HUDEP-2 (cell line): ENCODE data around the gene AFDN.

Experiments used
- DNase-seq, 76 experiments: peaks; one replicate each; lab custom pipeline; 2025; ENCODE audit not compliant: unreplicated experiment in 76 of 76; lab: John Stamatoyannopoulos, UW

The AFDN gene

GRCh38 chr6:167941822-167942221 is 115.1 kb downstream of the AFDN start:
- DNase-seq: no peak

DNA sequence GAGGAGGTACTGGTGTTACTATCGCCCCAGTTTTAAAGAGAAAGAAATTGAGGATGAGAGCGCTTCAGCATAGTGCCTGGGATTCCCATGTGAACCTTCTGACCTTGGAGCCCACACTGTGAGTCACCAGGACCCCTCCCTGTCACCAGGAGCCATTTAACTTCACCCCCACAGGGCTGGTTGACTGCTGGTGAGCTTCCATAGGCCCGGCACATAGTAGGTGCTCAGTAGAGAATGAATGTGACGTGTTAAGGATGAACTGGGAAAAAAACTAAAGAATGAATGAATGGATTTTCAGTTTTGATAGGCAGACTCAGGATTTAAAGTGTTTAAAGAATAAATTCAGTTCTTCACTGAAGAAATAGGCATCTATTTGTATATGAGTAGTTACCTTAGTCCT is 117.4 kb downstream of the AFDN start:
- DNase-seq: no peak

- no peak for DNase-seq
Observed at GRCh38 chr6:167946007-167946406, 119.3 kb downstream of the AFDN start.

GRCh38 chr6:167946604-167947003 is 119.9 kb downstream of the AFDN start:
- no peak for DNase-seq

DNA sequence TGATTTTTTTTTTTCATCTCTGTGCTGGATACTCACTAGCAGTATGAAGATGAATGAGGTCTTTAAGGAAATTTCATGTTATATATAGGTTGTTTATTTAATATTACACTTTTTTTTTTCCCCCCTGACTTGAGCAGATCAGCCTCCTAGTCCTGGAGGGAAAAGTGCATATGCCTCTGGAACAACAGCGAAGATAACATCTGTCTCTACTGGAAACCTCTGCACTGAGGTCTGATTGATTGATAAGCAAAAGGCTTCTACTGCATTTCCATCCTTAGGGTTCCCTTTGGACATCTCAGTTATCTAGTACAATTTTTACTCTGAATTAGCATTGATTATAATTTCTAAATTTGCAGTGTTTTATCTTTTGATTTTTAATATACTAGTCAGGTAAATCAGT is 121.0 kb downstream of the AFDN start:
- DNase-seq: no peak

- no peak for DNase-seq
Observed at GRCh38 chr6:167948716-167949115, 122.0 kb downstream of the AFDN start.

DNA sequence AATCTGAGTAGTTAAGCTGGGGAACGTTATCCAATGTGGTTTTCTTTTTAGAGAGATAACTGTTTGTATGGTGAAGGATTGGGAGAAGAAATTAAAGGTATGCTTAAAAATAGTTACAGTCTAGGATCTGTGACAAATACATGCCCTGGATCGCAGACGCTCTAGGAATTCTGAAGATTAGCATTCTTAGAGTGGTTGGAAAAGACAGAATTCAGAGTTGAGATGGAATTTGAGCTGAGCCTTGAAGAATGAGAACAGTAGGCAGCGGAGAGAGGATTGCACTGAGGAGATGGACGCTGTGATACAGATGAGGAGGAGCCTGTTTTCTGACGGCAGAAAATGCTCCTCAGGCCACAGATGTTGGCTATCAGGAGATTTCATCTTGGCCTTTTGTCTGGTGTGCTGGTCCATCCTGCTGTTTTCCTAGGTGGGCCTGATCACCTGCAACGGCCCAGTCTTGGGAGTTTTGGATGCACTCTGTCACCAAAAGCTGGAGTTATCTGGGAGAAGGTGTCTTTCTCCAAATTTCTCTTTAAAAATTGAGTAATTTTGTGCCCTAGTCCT is 122.5 kb downstream of the AFDN start:
- DNase-seq: no peak

GRCh38 chr6:167951781-167952511 is 125.2 kb downstream of the AFDN start:
- no peak for DNase-seq

GRCh38 chr6:167952512-167952859 is 125.8 kb downstream of the AFDN start:
- DNase-seq: no peak

- no peak for DNase-seq
Observed at GRCh38 chr6:167953551-167953950, 126.8 kb downstream of the AFDN start.

DNA sequence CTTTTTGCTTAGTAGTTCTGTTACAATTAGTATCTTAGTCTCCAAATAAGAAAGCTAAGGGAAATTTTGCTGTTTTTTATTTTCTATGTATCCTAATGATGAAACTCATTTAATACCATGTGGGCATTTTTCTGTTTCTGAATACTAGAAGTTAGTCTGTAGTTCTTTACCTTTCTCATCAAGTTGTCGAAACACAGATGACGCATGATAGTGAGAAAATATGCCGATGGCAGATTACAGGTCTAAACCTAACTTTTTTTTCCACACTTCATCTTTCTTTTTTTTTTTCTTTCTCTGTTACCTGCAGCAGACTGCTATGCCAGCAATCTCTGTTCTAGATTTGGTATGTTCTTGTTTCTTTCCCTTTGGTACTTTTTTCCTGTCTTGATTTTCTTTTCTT is 127.4 kb downstream of the AFDN start:
- no peak for DNase-seq

DNA sequence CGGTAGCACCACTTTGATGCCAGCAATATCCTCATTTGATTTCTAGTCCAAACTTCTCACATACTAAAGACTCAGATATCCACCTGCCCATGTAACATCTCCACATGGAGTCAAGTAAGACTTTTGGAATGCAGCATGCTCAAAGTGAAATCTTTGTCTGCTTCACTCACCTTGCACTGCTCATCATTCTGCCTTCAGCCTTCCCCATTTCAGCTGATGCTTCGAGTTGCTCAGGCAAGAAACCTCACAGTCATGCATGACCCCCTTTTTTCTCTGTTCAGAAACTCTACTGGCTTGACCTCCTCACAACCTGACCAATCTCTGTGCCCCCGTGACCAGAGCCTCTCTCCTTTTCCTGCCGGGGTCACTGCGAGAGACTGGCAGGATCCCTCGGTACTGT is 129.8 kb downstream of the AFDN start:
- DNase-seq: no peak

DNA sequence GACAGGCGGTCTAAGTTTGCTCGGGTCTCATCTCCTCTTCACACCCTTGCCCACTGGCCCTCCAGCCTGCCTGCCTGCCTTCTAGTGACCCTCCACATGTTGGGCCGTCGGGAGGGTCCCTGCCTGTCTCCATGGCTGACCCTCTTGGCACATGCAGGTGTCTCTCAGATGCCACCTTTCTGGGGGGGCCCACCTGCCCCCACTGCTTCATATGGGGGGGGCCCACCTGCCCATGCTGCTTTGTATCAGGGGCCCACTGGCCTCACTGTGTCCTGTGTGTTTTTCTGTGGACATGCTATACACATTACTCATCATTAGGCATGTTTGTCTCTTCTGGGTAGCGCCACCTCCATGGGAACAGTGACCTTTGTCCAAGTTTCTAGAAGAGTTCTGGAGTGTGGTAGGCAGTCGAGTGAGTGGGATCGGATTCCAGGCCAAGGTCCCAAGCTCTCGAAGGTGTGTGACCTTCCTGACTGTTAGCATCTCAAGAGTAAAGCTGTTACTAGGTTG is 130.3 kb downstream of the AFDN start:
- DNase-seq: no peak

DNA sequence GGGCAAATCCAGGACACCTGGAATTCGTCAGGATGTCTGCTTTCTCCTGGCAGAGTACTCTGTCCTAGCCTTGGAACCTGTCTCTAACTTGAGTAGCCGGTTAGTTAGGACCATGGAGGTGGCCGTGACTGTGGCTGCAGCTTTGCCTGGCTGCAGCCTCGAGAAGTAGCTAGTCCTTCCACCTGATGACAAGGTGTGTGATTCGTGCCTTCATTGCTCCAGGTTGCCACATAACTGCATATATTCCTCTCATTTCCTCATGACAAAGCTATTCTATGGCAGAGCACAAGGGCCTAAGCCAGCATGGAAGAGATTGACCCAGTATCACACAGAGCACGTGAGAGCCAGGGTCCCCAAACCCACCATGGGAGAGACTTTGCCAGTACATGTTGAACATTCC is 130.9 kb downstream of the AFDN start:
- DNase-seq: no peak

DNA sequence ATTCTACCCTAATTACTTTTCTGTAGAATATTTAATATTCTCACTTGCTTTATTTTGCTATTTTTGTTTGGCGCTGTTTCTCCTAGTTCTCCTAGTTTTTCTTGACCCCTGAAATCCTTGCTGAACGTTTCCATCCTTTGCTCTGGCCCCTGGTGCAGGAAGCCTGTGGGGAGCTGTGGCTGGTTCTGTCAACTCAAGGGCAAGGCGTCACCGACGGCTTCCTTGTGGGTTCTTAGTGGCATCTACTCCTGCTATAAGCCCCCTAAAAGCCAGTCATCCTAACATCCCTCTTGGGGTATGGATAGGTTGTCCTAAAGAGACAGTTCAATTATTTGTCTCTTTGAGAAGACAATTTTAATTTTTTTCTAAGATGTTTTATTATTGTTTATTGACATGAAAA is 133.9 kb downstream of the AFDN start:
- DNase-seq: no peak

GRCh38 chr6:167962711-167963110 is 136.0 kb downstream of the AFDN start:
- no peak for DNase-seq

DNA sequence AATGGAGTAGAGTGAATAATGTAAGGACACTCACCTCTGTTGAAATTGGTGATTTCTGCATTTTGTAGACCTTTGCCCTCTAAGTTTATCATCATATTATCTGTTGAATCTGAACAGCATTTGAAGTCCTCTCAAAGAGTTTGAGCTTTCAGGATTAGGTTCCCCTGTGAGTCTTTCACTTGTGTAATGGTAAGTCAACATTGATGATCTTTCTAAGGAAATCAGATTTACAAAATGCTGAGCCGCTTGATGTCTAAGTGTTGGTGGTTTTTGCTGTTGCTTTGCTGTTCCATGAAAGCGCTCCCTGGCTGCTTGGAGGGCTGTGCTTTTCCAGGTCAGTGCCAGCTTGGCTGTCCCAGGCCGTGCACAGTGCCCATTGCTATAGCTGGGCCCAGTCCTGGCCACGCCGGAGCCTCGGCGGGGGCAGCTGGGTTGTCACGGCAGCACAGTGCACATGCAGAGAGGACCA is 136.9 kb downstream of the AFDN start:
- DNase-seq: no peak

DNA sequence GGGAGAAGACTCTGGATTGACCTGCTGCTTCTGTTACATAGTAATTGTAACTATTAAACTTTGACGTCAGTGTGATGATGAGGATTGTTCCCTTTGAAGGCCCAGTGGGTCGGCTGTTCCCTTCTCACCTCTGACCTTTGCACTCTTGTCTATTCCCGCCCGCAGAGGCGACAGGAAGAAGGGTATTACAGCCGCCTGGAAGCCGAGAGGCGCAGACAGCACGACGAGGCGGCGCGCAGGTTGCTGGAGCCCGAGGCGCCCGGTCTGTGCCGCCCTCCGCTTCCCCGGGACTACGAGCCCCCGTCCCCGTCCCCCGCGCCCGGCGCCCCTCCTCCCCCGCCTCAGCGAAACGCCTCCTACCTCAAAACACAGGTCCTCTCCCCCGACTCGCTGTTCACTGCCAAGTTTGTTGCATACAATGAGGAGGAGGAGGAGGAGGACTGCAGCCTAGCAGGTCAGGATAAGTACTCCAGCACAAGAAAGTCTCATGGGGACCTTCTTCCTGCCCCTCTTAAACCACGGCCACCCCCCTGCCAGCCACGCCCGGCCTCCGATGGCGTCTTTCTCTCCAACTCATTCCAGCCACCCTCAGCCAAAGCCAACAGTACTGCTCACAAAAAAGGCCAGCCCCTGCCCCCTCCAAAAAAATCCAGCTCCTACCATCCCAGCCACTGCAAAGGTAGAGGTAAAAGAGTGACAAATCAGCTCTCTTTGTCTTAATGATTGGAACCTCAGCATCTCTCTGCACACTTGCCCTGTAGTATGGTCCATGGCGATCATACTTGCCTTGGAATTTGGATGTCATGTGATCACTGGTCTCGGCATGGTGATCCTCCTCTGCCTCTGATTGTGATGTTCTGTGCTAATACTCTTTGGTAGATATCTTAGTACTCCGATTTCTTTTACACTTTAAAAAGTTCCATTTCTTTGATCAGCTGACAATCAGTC is 139.2 kb downstream of the AFDN start:
- DNase-seq: no peak

GRCh38 chr6:167966540-167966905 is 139.8 kb downstream of the AFDN start:
- no peak for DNase-seq

GRCh38 chr6:167968091-167968490 is 141.4 kb downstream of the AFDN start:
- peak in 18 of 76 experiments; percentile 1 to 44 (median 13) for DNase-seq

- no peak for DNase-seq
Observed at GRCh38 chr6:167970230-167970629, 143.5 kb downstream of the AFDN start.
